Lung (tissue), 16 donors: ENCODE measurements around the gene OR10H4. TPM values are rescaled to one million over a fixed set of nuclear protein-coding genes. Genes with fewer than 3 reads are reported as not detected.
"Not testable (repeated sequence)": the region's sequence is repeated elsewhere in the genome, so short reads cannot be mapped to it uniquely, and the experiment has no call there.

Experiments used
- ATAC-seq: fragments of 200-7000 bp; cut with Tn5 transposase; one replicate; pipeline ENCODE4 v1.9.1; 2020; ENCODE audit warnings: moderate number of reproducible peaks; ENCODE audit not compliant: insufficient read depth, low FRiP score
- DNase-seq, 3 donors: peaks; one replicate each; pipeline ENCODE4 v3.0.0-alpha.2; 2013 to 2017
- H3K27ac ChIP-seq, 2 donors: one replicate each; pipeline ENCODE4 v1.5.1; 2013; ENCODE audit warnings: mild to moderate bottlenecking in 2 of 2, moderate library complexity in 2 of 2, control low read depth in 1 of 2, inconsistent platforms in 1 of 2, low read depth in 1 of 2, low read length in 1 of 2
- H3K27me3 ChIP-seq, 3 donors: one replicate each; pipeline ENCODE4 v1.5.1; 2013; ENCODE audit warnings: low read length in 2 of 3; ENCODE audit not compliant: control insufficient read depth in 3 of 3, insufficient read depth in 3 of 3
- H3K36me3 ChIP-seq, 4 donors: one replicate each; pipeline ENCODE4 v1.5.1; 2013; ENCODE audit warnings: low read length in 4 of 4, mild to moderate bottlenecking in 1 of 4, moderate library complexity in 1 of 4; ENCODE audit not compliant: control insufficient read depth in 4 of 4, insufficient read depth in 4 of 4
- H3K4me1 ChIP-seq, 5 donors: one replicate each; pipeline ENCODE4 v1.5.1; 2013; ENCODE audit warnings: low read length in 5 of 5, mild to moderate bottlenecking in 2 of 5, moderate library complexity in 1 of 5; ENCODE audit not compliant: control insufficient read depth in 5 of 5, insufficient read depth in 5 of 5
- H3K4me3 ChIP-seq: one replicate; pipeline ENCODE4 v1.5.1; 2013; ENCODE audit warnings: mild to moderate bottlenecking, control low read depth, moderate library complexity
- H3K9ac ChIP-seq, 2 donors: one replicate each; pipeline ENCODE4 v1.5.1; 2013; ENCODE audit warnings: low read length in 2 of 2, control low read depth in 1 of 2; ENCODE audit not compliant: insufficient read depth in 1 of 2
- H3K9me3 ChIP-seq, 4 donors: one replicate each; pipeline ENCODE4 v1.5.1; 2013; ENCODE audit warnings: low read length in 3 of 4, mild to moderate bottlenecking in 1 of 4, moderate library complexity in 1 of 4; ENCODE audit not compliant: control insufficient read depth in 4 of 4, insufficient read depth in 3 of 4
- CTCF ChIP-seq: IDR thresholded peaks from 2 replicates; pipeline ENCODE4 v1.5.1; 2012; ENCODE audit warnings: mild to moderate bottlenecking; ENCODE audit errors: control extremely low read depth, extremely low read depth
- WGBS, 2 donors: extraction: QIAGEN DNeasy Blood & Tissue Kit; methylation state at CpG; one replicate each; pipeline ENCODE4 v1.1.7; 2013; 5-methylcytosine and 5-hydroxymethylcytosine counted together
- long read RNA-seq, 5 donors: transcript quantifications; one replicate each; lab custom pipeline, GENCODE V29; 2026
- polyA plus RNA-seq, 2 donors: library from polyadenylated mRNA; stranded (reverse); fragments of 200-250 nt; gene quantifications; one replicate each; pipeline ENCODE4 v1.2.1, GENCODE V29; 2013
- total RNA-seq, 2 donors: library from RNA; depleted of rRNA in 1 of 2; stranded (reverse); fragments of >200 nt in 1 of 2; gene quantifications; one replicate each; pipeline ENCODE4 v1.2.1, GENCODE V29; 2014 to 2021
- donor health status: control.
- donor health status: control.
- donor health status: Bipolar disorder and iron deficiency.
- donor health status: healthy.
- donor health status: DM: yes; HTN: yes; CAD: no.

The OR10H4 gene
- total RNA-seq, result not detected
- polyA plus RNA-seq, result not detected
- long read RNA-seq, donor 1, result 0 reads
- long read RNA-seq, donor 2, result 0 reads
- long read RNA-seq, donor 3, result 0 reads
- long read RNA-seq, donor 4, result 0 reads
- long read RNA-seq, donor 5, result 0 reads

- ATAC-seq, result no peak
- H3K9ac ChIP-seq, result no peak within 1 kb of the TSS
- H3K27ac ChIP-seq, result no peak within 1 kb of the TSS
- DNase-seq, result no peak
- TF ChIP-seq CTCF, result no peak
- H3K36me3 ChIP-seq, result no peaks in the 10 kb centered on the region
- no peaks in the 10 kb centered on the region for H3K4me1 ChIP-seq
- peaks cover 0 to 10% (median 7%) of the 10 kb centered on the region in 4 donors for H3K9me3 ChIP-seq
- no peak within 1 kb of the TSS for H3K4me3 ChIP-seq
- peaks cover 0 to 4% (median 0%) of the 10 kb centered on the region in 3 donors for H3K27me3 ChIP-seq
Observed at GRCh38 chr19:15948223-15949058, at the start of gene OR10H4. TSS of gene OR10H4 (plus strand) at chr19:15949008. CDS start at chr19:15949008, 0 bp downstream.

GRCh38 chr19:15899561-15899960 lies 49.2 kb upstream of the OR10H4 start:
- not testable (repeated sequence) for H3K9me3 ChIP-seq, H3K4me1 ChIP-seq, ATAC-seq, H3K27ac ChIP-seq, H3K9ac ChIP-seq, H3K4me3 ChIP-seq, DNase-seq, H3K36me3 ChIP-seq
- H3K27me3 ChIP-seq, result peaks cover 0 to 15% (median 7%) of the 10 kb centered on the region in 3 donors
- 13 to 14% methylated on average over 30 of the region's 30 CpGs for WGBS, 2 donors

GRCh38 chr19:15900032-15900431 lies 48.8 kb upstream of the OR10H4 start:
- DNase-seq, H3K4me1 ChIP-seq, ATAC-seq, H3K4me3 ChIP-seq, H3K9ac ChIP-seq, H3K27ac ChIP-seq, H3K36me3 ChIP-seq, H3K9me3 ChIP-seq: not testable (repeated sequence)
- 23 to 33% methylated on average over 11 to 15 of the region's 15 CpGs for WGBS, 2 donors
- H3K27me3 ChIP-seq, result peaks cover 0 to 15% (median 7%) of the 10 kb centered on the region in 3 donors

GRCh38 chr19:15900504-15900903 lies 48.3 kb upstream of the OR10H4 start:
- no peak for TF ChIP-seq CTCF
- Histone ChIP-seq H3K9ac (no peak overlapping the region), H3K27me3 (peaks cover 0 to 15% (median 7%) of the 10 kb centered on the region in 3 donors), H3K4me1 (no peaks in the 10 kb centered on the region), H3K27ac (no peak overlapping the region), H3K4me3 (no peak overlapping the region), H3K9me3 (peaks cover 0 to 2% (median 0%) of the 10 kb centered on the region in 4 donors), H3K36me3 (no peaks in the 10 kb centered on the region)
- 72 to 74% methylated on average over 11 of the region's 11 CpGs for WGBS, 2 donors
- DNase-seq (no peak), ATAC-seq (no peak)
